Measurements from ENCODE around the gene BCAS3. TPM values are rescaled to one million over a fixed set of nuclear protein-coding genes. Genes with fewer than 3 reads are reported as not detected.
"Not testable (repeated sequence)": the region's sequence is repeated elsewhere in the genome, so short reads cannot be mapped to it uniquely, and the experiment has no call there.

The BCAS3 gene
- total and polyA plus RNA-seq, 5 experiments from 2014 or later = 25.7 to 41.4 (median 32.8) TPM

DNA sequence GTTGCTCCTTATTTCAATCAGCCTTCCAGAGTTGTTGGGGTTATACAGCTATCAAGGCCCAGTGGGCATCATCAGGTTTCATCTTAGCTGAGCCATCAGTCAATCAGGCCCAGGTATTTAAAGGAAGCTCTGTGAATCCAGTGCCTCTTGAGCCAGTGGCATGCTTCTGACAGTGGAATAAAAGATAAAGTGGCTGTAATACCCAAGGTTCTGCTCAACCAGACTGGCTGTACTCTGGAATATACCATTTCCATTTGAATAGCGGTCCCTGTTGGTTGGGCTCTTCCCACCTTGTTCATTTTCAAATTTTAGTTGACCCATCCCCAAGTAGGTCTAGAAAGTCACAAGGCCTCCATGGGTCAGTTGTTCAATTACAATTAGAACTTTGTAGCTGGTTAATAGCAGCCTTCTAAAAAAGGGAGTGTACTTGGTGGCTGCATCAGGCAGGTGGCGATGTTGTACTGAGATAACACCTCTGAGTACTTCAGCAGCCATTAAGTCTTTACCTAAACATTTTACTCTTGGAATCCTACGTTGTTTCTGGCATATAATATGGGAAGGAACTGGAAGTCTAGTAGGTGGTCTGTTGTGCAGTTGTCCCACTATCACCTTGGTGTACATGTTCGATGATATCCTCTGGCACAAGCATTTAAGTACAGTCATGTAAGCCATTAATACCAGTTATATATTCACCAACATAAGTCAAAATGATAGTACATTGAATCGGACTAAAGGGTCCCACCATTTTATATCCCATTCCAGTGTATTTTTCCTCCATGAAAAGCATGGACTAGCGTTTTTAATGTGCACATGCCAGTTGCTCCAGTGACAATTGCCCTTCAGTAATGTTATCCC is 294.1 kb downstream of the BCAS3 start:
- Mint-ChIP-seq H3K9me3 (peaks cover 0 to 19% (median 12%) of the 10 kb centered on the region in 9 donors), H3K27me3 (no peaks in the 10 kb centered on the region), H3K4me1 (peaks cover 0 to 4% (median 0%) of the 10 kb centered on the region in 4 donors), H3K27ac (no peak overlapping the region), H3K4me3 (no peak overlapping the region), H3K36me3 (peaks cover 0 to 17% (median 14%) of the 10 kb centered on the region in 3 donors)
- peak in 8 of 10 donors; percentile 4 to 67 (median 18) for DNase-seq
- POLR2A ChIA-PET = no interaction called here
- peak in 1 of 2 donors; percentile 33 for ATAC-seq

DNA sequence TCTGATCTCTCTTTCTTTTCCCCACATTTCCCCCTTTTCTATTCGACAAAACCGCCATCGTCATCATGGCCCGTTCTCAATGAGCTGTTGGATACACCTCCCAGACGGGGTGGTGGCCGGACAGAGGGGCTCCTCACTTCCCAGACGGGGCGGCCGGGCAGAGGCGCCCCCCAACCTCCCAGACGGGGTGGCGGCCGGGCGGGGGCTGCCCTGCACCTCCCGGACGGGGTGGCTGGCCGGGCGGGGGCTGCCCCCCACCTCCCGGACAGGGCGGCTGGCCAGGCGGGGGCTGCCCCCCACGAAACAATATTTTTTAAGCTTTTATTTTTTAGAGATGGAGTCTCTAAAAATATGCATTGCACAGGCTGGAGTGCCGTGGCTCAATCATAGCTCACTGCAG is 299.2 kb downstream of the BCAS3 start:
- H3K9me3 Mint-ChIP-seq, POLR2A ChIA-PET, H3K27me3 Mint-ChIP-seq, H3K27ac Mint-ChIP-seq, H3K4me1 Mint-ChIP-seq, DNase-seq, H3K36me3 Mint-ChIP-seq, H3K4me3 Mint-ChIP-seq, ATAC-seq: not testable (repeated sequence)

DNA sequence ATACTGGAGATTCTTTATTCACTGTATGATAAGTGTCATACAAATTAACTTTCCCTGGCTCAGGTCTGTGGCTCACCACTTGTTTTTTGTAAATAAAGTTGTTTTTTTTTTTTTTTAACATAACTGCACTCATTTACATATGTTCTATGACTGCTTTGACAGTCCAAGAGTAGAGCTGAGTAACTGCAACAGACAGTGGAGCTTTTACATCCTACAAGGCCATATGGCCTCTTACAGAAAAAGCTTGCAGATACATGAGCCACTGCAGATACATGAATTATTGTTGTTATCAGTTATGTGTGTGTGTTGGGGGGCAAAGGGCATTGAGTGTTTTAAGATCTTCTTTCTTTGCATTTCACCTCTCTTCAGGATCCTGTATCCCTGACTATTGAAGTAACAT is 311.7 kb downstream of the BCAS3 start:
- H3K4me1 Mint-ChIP-seq = no peaks in the 10 kb centered on the region

DNA sequence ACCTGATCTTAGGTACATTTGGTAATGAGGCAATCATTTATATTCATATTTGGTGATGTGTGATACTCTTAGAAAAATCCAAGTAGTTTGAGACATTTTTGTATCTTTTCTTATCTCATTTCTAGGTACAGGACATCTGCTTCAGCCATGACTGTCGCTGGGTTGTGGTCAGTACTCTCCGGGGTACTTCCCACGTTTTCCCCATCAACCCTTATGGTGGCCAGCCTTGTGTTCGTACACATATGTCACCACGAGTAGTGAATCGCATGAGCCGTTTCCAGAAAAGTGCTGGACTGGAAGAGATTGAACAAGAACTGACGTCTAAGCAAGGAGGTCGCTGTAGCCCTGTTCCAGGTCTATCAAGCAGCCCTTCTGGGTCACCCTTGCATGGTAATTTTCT is 312.2 kb downstream of the BCAS3 start:
- Mint-ChIP-seq H3K4me1 (no peaks in the 10 kb centered on the region), H3K9me3 (peaks cover 0 to 4% (median 0%) of the 10 kb centered on the region in 9 donors), H3K27me3 (peaks cover 0 to 3% (median 0%) of the 10 kb centered on the region in 5 donors), H3K27ac (no peak overlapping the region), H3K36me3 (peaks cover 4 to 19% (median 15%) of the 10 kb centered on the region in 3 donors), H3K4me3 (no peak overlapping the region)
- DNase-seq (no peak), ATAC-seq (no peak)
- POLR2A ChIA-PET = no interaction called here

More for the DNA sequence above, 311.7 kb downstream of the BCAS3 start:
- Mint-ChIP-seq H3K9me3 (peaks cover 0 to 4% (median 0%) of the 10 kb centered on the region in 9 donors), H3K36me3 (peaks cover 4 to 16% (median 15%) of the 10 kb centered on the region in 3 donors), H3K27ac (no peak overlapping the region), H3K27me3 (peaks cover 0 to 3% (median 0%) of the 10 kb centered on the region in 5 donors), H3K4me3 (no peak overlapping the region)
- POLR2A ChIA-PET = no interaction called here
- ATAC-seq (no peak), DNase-seq (no peak)

- POLR2A ChIA-PET = no interaction called here
- Mint-ChIP-seq H3K4me3 (no peak overlapping the region), H3K9me3 (no peaks in the 10 kb centered on the region), H3K27ac (no peak overlapping the region), H3K36me3 (peaks cover 0 to 19% (median 12%) of the 10 kb centered on the region in 3 donors), H3K27me3 (no peaks in the 10 kb centered on the region), H3K4me1 (no peaks in the 10 kb centered on the region)
- ATAC-seq = no peak
- no peak for DNase-seq
These were observed 315.8 kb downstream of the BCAS3 start for GRCh38 chr17:60993497-60993896.

DNA sequence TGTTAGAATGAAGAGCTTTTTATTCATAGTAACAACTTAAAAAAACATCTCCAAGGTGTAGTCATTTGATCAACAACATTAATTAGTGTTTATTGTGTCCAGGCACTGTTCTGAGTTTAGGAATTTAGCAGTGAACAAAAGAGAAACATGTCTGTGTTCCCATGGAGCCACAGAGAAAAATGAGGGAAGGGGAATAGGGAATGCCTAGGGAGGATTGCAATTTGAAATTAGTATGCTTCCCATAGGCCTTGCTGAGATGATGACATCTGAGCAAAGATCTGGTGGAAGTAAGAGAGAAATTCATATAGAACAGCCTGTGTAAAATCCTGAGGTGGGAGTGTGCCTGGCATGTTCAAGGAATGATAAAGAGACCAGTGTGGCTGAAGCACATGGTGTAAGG is 318.0 kb downstream of the BCAS3 start:
- H3K36me3 Mint-ChIP-seq = peaks cover 0 to 17% (median 8%) of the 10 kb centered on the region in 3 donors

DNA sequence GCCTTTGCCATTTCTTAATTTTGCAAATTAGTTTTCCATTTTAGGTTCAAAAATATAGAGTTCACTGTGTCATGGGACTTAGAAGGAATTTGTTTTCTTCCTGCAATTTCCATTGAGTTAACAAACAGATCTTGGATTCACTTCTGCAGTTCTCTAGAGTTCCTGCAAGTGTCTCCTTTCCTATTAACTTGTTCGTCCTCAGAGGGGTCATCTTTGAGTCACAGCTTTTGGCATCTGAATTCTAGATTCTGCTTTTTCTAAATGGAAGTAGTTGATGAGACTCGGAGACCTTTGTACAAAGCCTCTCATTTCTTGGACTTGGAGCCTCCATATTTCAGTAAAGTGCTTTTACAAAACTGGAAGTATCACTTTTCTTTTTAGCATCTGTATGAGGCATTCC is 323.3 kb downstream of the BCAS3 start:
- no peak for DNase-seq
- Mint-ChIP-seq H3K27me3 (peaks cover 0 to 1% (median 0%) of the 10 kb centered on the region in 5 donors), H3K27ac (no peak overlapping the region), H3K36me3 (peaks cover 2 to 5% (median 4%) of the 10 kb centered on the region in 3 donors), H3K4me3 (no peak overlapping the region), H3K9me3 (no peaks in the 10 kb centered on the region), H3K4me1 (no peaks in the 10 kb centered on the region)
- no peak for ATAC-seq
- POLR2A ChIA-PET = no interaction called here

More for the DNA sequence above, 318.0 kb downstream of the BCAS3 start:
- Mint-ChIP-seq H3K27ac (no peak overlapping the region), H3K9me3 (no peaks in the 10 kb centered on the region), H3K4me3 (no peak overlapping the region), H3K4me1 (no peaks in the 10 kb centered on the region), H3K27me3 (peaks cover 0 to 1% (median 0%) of the 10 kb centered on the region in 5 donors)
- ATAC-seq (no peak), DNase-seq (no peak)
- POLR2A ChIA-PET = no interaction called here

DNA sequence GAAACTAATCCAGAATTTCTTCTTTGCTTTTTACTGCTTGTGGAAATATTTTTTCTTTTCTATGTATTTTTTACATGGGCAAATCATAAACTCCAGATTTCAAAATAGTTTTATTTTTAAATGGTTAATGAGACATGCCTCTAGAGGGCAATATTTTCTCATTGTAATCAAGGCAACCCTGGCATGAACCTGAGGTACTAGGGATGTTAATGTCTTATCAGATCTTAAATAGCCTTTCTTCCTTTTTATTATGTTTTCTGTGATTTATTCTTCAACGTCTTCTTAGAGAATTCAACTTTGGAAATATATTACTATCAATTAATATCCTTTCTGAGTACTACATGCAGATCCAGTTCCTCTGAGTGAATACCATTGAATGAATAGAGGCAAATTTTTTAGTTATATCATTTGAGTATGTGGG is 324.7 kb downstream of the BCAS3 start:
- POLR2A ChIA-PET = no interaction called here
- H3K9me3 Mint-ChIP-seq = no peaks in the 10 kb centered on the region
- H3K27me3 Mint-ChIP-seq = peaks cover 0 to 1% (median 0%) of the 10 kb centered on the region in 5 donors
- H3K4me1 Mint-ChIP-seq = no peaks in the 10 kb centered on the region
- no peak overlapping the region for H3K4me3 Mint-ChIP-seq
- DNase-seq (peak in 3 of 10 donors; percentile 32 to 45 (median 40)), ATAC-seq (no peak)
- H3K27ac Mint-ChIP-seq = no peak overlapping the region
- H3K36me3 Mint-ChIP-seq = peaks cover 2 to 5% (median 4%) of the 10 kb centered on the region in 3 donors

GRCh38 chr17:61005358-61005757 is 327.7 kb downstream of the BCAS3 start:
- Mint-ChIP-seq H3K4me1 (no peaks in the 10 kb centered on the region), H3K27me3 (no peaks in the 10 kb centered on the region), H3K9me3 (no peaks in the 10 kb centered on the region), H3K36me3 (peaks cover 2 to 5% (median 4%) of the 10 kb centered on the region in 3 donors), H3K27ac (no peak overlapping the region), H3K4me3 (no peak overlapping the region)
- ATAC-seq (no peak), DNase-seq (no peak)
- POLR2A ChIA-PET = no interaction called here

- H3K4me3 Mint-ChIP-seq, H3K9me3 Mint-ChIP-seq, H3K27me3 Mint-ChIP-seq, H3K36me3 Mint-ChIP-seq, H3K27ac Mint-ChIP-seq, ATAC-seq, DNase-seq, POLR2A ChIA-PET, H3K4me1 Mint-ChIP-seq: not testable (repeated sequence)
These were observed 328.3 kb downstream of the BCAS3 start for GRCh38 chr17:61005958-61006357.

DNA sequence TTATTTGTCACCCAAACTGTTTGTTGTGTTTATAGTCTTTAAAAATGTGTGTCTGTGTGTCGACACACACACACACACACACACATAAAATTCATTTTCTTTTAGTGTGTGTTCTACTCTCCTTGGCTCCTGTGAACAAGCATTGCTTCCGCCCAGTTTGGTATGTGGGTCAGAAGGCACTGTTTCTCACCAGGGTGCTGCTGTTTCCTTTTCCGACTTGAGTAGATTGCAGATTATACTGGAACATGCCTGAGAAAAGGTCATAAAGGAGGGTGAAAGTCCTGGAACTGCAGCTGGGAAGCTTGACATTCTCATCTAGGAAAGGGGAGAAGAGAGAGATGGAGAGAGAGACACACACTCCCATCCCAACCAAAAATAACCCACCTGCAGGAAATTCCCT is 330.3 kb downstream of the BCAS3 start:
- DNase-seq (no peak), ATAC-seq (no peak)
- peaks cover 2 to 5% (median 4%) of the 10 kb centered on the region in 3 donors for H3K36me3 Mint-ChIP-seq
- POLR2A ChIA-PET = no interaction called here
- no peaks in the 10 kb centered on the region for H3K4me1 Mint-ChIP-seq
- H3K4me3 Mint-ChIP-seq = no peak overlapping the region
- no peaks in the 10 kb centered on the region for H3K27me3 Mint-ChIP-seq
- H3K27ac Mint-ChIP-seq = no peak overlapping the region
- no peaks in the 10 kb centered on the region for H3K9me3 Mint-ChIP-seq

GRCh38 chr17:61009663-61010062 is 332.0 kb downstream of the BCAS3 start:
- Mint-ChIP-seq H3K27ac (no peak overlapping the region), H3K36me3 (peaks cover 2 to 4% (median 2%) of the 10 kb centered on the region in 3 donors), H3K4me1 (no peaks in the 10 kb centered on the region), H3K9me3 (no peaks in the 10 kb centered on the region), H3K4me3 (no peak overlapping the region), H3K27me3 (no peaks in the 10 kb centered on the region)
- ATAC-seq = no peak
- no peak for DNase-seq
- POLR2A ChIA-PET = no interaction called here

DNA sequence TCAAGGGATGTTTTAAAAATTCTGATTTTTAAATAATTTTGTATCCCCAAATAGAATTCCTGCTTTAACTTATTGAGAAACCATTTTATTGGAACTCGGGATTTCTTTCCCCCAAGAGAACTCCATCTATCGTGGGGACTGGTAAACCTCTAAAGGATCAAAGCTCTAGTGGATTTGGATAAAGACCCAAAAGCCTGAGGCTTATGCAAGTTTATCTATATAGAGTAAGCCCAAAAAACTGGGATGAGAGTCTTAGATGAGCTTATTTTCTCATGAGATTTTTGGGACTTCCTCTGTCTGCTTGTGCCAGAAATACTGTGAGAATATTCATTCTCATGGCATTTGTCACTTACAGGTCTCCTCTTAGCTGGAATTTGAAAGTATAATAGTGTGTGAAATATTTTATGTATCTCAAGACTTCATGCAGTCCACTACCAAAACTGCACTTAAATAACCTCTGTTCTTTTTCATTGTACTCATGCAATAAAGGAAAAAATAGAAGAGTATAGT is 333.1 kb downstream of the BCAS3 start:
- ATAC-seq (no peak), DNase-seq (no peak)
- Mint-ChIP-seq H3K4me3 (no peak overlapping the region), H3K27me3 (no peaks in the 10 kb centered on the region), H3K9me3 (no peaks in the 10 kb centered on the region), H3K4me1 (no peaks in the 10 kb centered on the region), H3K36me3 (peaks cover 2 to 3% (median 2%) of the 10 kb centered on the region in 3 donors), H3K27ac (no peak overlapping the region)
- POLR2A ChIA-PET = no interaction called here

Measured in naive thymus-derived CD8-positive, alpha-beta T cell (primary cell).